Lower leg skin (tissue), 4 donors: ENCODE results near the gene CPXM1. TPM values are rescaled to one million over a fixed set of nuclear protein-coding genes. Genes with fewer than 3 reads are reported as not detected.

Experiments used
- DNase-seq, 2 donors: peaks; one replicate each; pipeline ENCODE4 v3.0.0-alpha.2; 2019; ENCODE audit warnings: low spot score in 2 of 2
- H3K4me3 ChIP-seq: fragments of 200-600 bp; sonication (generic); 2 replicates; pipeline ENCODE4 v1.5.1; 2017; ENCODE audit warnings: mild to moderate bottlenecking, low read depth; ENCODE audit not compliant: poor library complexity, severe bottlenecking
- CTCF ChIP-seq, 3 donors: fragments of 450-650 bp; IDR thresholded peaks; one replicate each; pipeline ENCODE4 v1.5.1; 2016; ENCODE audit warnings: antibody characterized with exemption in 3 of 3, mild to moderate bottlenecking in 3 of 3, moderate library complexity in 2 of 3
- POLR2A ChIP-seq, 2 donors: fragments of 450-650 bp; IDR thresholded peaks; one replicate each; pipeline ENCODE4 v1.6.1; 2016 to 2017; ENCODE audit warnings: antibody characterized with exemption in 2 of 2, mild to moderate bottlenecking in 1 of 2, moderate library complexity in 1 of 2
- WGBS, 2 donors: methylation state at CpG; one replicate each; pipeline ENCODE4 v1.1.5; 2018; 5-methylcytosine and 5-hydroxymethylcytosine counted together
- intact Hi-C: fragments of 100-400 bp; cut with DNase I; formaldehyde crosslinking; loops from one replicate; pipeline ENCODE4 v1.15.0; 2023; ENCODE audit warnings: low total_unique reads
- total RNA-seq, 4 donors: library from RNA; depleted of rRNA; stranded (reverse); fragments of >200 nt; gene quantifications; one replicate each; pipeline ENCODE4 v1.1.0, GENCODE V29; 2016

The CPXM1 gene
- total RNA-seq, 4 donors from 2014 or later = 0.12 to 3.6 (median 1.4) TPM

GRCh38 chr20:2751347-2751877, 49.0 kb downstream of the CPXM1 start:
- DNase-seq = peak in 1 of 2 donors; percentile 82
- intact Hi-C loops = no loop called here
- H3K4me3 ChIP-seq = no peak overlapping the region
- 0 to 2% methylated on average over 19 to 21 of the region's 26 CpGs for WGBS, 2 donors
- TF ChIP-seq POLR2A (IDR thresholded peaks at IDR 0.05) = no peak
- TF ChIP-seq CTCF (IDR thresholded peaks at IDR 0.05) = no peak

- no peak overlapping the region for H3K4me3 ChIP-seq
- peak; percentile 58 to 92 for DNase-seq
- no peak for TF ChIP-seq POLR2A (IDR thresholded peaks at IDR 0.05)
- TF ChIP-seq CTCF (IDR thresholded peaks at IDR 0.05) = no peak
- 2 to 5% methylated on average over 34 of the region's 34 CpGs for WGBS, 2 donors
- intact Hi-C loops = no loop called here
Observed at GRCh38 chr20:2750491-2751251, 49.8 kb downstream of the CPXM1 start.

GRCh38 chr20:2749951-2750490, 50.4 kb downstream of the CPXM1 start:
- intact Hi-C loops = no loop called here

GRCh38 chr20:2749343-2749950, 51.0 kb downstream of the CPXM1 start:
- TF ChIP-seq CTCF (IDR thresholded peaks at IDR 0.05) (no peak), POLR2A (IDR thresholded peaks at IDR 0.05) (no peak)
- peak in 1 of 2 donors; percentile 84 for DNase-seq
- 17 to 35% methylated on average over 16 to 32 of the region's 49 CpGs for WGBS, 2 donors
- intact Hi-C loops = no loop called here
- H3K4me3 ChIP-seq = no peak overlapping the region

More at GRCh38 chr20:2749951-2750490, 50.4 kb downstream of the CPXM1 start:
- no peak overlapping the region for H3K4me3 ChIP-seq
- WGBS, 2 donors = 19% methylated on average over 26 to 30 of the region's 30 CpGs
- DNase-seq = no peak
- TF ChIP-seq CTCF (IDR thresholded peaks at IDR 0.05) = no peak
- no peak for TF ChIP-seq POLR2A (IDR thresholded peaks at IDR 0.05)

- peak in 1 of 2 donors; percentile 81 for DNase-seq
- WGBS, 2 donors = 40 to 50% methylated on average over 9 to 10 of the region's 10 CpGs
- no peak for TF ChIP-seq CTCF (IDR thresholded peaks at IDR 0.05)
- TF ChIP-seq POLR2A (IDR thresholded peaks at IDR 0.05) = no peak
- intact Hi-C loops = no loop called here
- H3K4me3 ChIP-seq = no peak overlapping the region
Observed at GRCh38 chr20:2748551-2749342, 51.7 kb downstream of the CPXM1 start.
